Measurements from ENCODE around the gene RBFOX2.

Gene RBFOX2

GRCh38 chr22:35866651-35867050 lies 162.0 kb downstream of the RBFOX2 start:
- H2AFZ ChIP-seq (ENCODE audit: low read depth, low read length) = no peak overlapping the region
- no peak overlapping the region for H3K9ac ChIP-seq (ENCODE audit: low read length)
- H3K79me2 ChIP-seq (ENCODE audit: low read length) = no peaks in the 10 kb centered on the region
- peaks cover 16% of the 10 kb centered on the region for H3K27me3 ChIP-seq (ENCODE audit: low read depth, low read length)
- no peaks in the 10 kb centered on the region for H3K9me3 ChIP-seq (ENCODE audit: insufficient read depth, low read length)
- no peak for TF ChIP-seq EZH2phosphoT487 (IDR thresholded peaks at IDR 0.05; ENCODE audit: low read depth)
- no peak for TF ChIP-seq CTCF (IDR thresholded peaks at IDR 0.05; ENCODE audit: low read depth, low read length)
- no peak overlapping the region for H3K4me3 ChIP-seq (ENCODE audit: low read length)
- no peaks in the 10 kb centered on the region for H3K4me1 ChIP-seq (ENCODE audit: low read length)
- no peaks in the 10 kb centered on the region for H3K36me3 ChIP-seq (replicated peaks; ENCODE audit: low read depth, low read length)
- H3K27ac ChIP-seq (ENCODE audit: low read length) = no peak overlapping the region
- H3K4me2 ChIP-seq (ENCODE audit: low read length) = no peak overlapping the region
- H4K20me1 ChIP-seq (ENCODE audit: insufficient read depth, low read length) = no peaks in the 10 kb centered on the region

- H2AFZ ChIP-seq (ENCODE audit: low read depth, low read length) = no peak overlapping the region
Observed at GRCh38 chr22:35864545-35865165, 164.0 kb downstream of the RBFOX2 start.

GRCh38 chr22:35863432-35863831 lies 165.2 kb downstream of the RBFOX2 start:
- Histone ChIP-seq H3K4me3 (ENCODE audit: low read length) (no peak overlapping the region), H3K4me2 (ENCODE audit: low read length) (no peak overlapping the region), H3K27me3 (ENCODE audit: low read depth, low read length) (peaks cover 22% of the 10 kb centered on the region; the same call in 1 of the 2 replicates), H3K4me1 (ENCODE audit: low read length) (no peaks in the 10 kb centered on the region), H3K9me3 (ENCODE audit: insufficient read depth, low read length) (no peaks in the 10 kb centered on the region), H3K9ac (ENCODE audit: low read length) (no peak overlapping the region), H2AFZ (ENCODE audit: low read depth, low read length) (no peak overlapping the region), H4K20me1 (ENCODE audit: insufficient read depth, low read length) (no peaks in the 10 kb centered on the region), H3K36me3 (replicated peaks; ENCODE audit: low read depth, low read length) (no peaks in the 10 kb centered on the region), H3K79me2 (ENCODE audit: low read length) (no peaks in the 10 kb centered on the region), H3K27ac (ENCODE audit: low read length) (no peak overlapping the region)
- no peak for TF ChIP-seq EZH2phosphoT487 (IDR thresholded peaks at IDR 0.05; ENCODE audit: low read depth)
- TF ChIP-seq CTCF (IDR thresholded peaks at IDR 0.05; ENCODE audit: low read depth, low read length) = no peak

More at GRCh38 chr22:35864545-35865165, 164.0 kb downstream of the RBFOX2 start:
- H3K4me2 ChIP-seq (ENCODE audit: low read length) = no peak overlapping the region
- no peak overlapping the region for H3K9ac ChIP-seq (ENCODE audit: low read length)
- no peaks in the 10 kb centered on the region for H3K79me2 ChIP-seq (ENCODE audit: low read length)
- peaks cover 14% of the 10 kb centered on the region; the same call in 1 of the 2 replicates for H3K27me3 ChIP-seq (ENCODE audit: low read depth, low read length)
- H4K20me1 ChIP-seq (ENCODE audit: insufficient read depth, low read length) = no peaks in the 10 kb centered on the region
- H3K4me1 ChIP-seq (ENCODE audit: low read length) = no peaks in the 10 kb centered on the region
- H3K36me3 ChIP-seq (replicated peaks; ENCODE audit: low read depth, low read length) = no peaks in the 10 kb centered on the region
- no peak overlapping the region for H3K4me3 ChIP-seq (ENCODE audit: low read length)
- H3K27ac ChIP-seq (ENCODE audit: low read length) = no peak overlapping the region
- H3K9me3 ChIP-seq (ENCODE audit: insufficient read depth, low read length) = no peaks in the 10 kb centered on the region
- TF ChIP-seq EZH2phosphoT487 (IDR thresholded peaks at IDR 0.05; ENCODE audit: low read depth) (no peak), CTCF (IDR thresholded peaks at IDR 0.05; ENCODE audit: low read depth, low read length) (no peak)

GRCh38 chr22:35862697-35863096 lies 165.9 kb downstream of the RBFOX2 start:
- no peak for TF ChIP-seq CTCF (IDR thresholded peaks at IDR 0.05; ENCODE audit: low read depth, low read length)
- no peak for TF ChIP-seq EZH2phosphoT487 (IDR thresholded peaks at IDR 0.05; ENCODE audit: low read depth)
- Histone ChIP-seq H3K4me2 (ENCODE audit: low read length) (no peak overlapping the region), H3K27ac (ENCODE audit: low read length) (no peak overlapping the region), H3K27me3 (ENCODE audit: low read depth, low read length) (peaks cover 22% of the 10 kb centered on the region; the same call in 1 of the 2 replicates), H3K36me3 (replicated peaks; ENCODE audit: low read depth, low read length) (no peaks in the 10 kb centered on the region), H3K4me1 (ENCODE audit: low read length) (no peaks in the 10 kb centered on the region), H2AFZ (ENCODE audit: low read depth, low read length) (no peak overlapping the region), H4K20me1 (ENCODE audit: insufficient read depth, low read length) (no peaks in the 10 kb centered on the region), H3K79me2 (ENCODE audit: low read length) (no peaks in the 10 kb centered on the region), H3K9ac (ENCODE audit: low read length) (no peak overlapping the region), H3K4me3 (ENCODE audit: low read length) (no peak overlapping the region), H3K9me3 (ENCODE audit: insufficient read depth, low read length) (no peaks in the 10 kb centered on the region)

All from OCI-LY3 (cell line).